B cell (primary cell): ENCODE data around the gene CENPI.

Source experiments
- EZH2 ChIP-seq: IDR thresholded peaks from 2 replicates; pipeline ENCODE4 v1.6.1; 2012; ENCODE audit warnings: borderline replicate concordance, low read depth, mild to moderate bottlenecking, moderate library complexity, low read length; ENCODE audit not compliant: insufficient read depth, poor library complexity, severe bottlenecking
- TF ChIP-seq, protein P1 (sequence below): fragments of 200-600 bp; IDR thresholded peaks from one replicate; pipeline ENCODE4 v1.8.0; 2022; ENCODE audit warnings: antibody characterized with exemption, mild to moderate bottlenecking

GRCh38 chrX:101062176-101062575, 35.8 kb upstream of the CENPI start:
- TF ChIP-seq, protein P1, sequence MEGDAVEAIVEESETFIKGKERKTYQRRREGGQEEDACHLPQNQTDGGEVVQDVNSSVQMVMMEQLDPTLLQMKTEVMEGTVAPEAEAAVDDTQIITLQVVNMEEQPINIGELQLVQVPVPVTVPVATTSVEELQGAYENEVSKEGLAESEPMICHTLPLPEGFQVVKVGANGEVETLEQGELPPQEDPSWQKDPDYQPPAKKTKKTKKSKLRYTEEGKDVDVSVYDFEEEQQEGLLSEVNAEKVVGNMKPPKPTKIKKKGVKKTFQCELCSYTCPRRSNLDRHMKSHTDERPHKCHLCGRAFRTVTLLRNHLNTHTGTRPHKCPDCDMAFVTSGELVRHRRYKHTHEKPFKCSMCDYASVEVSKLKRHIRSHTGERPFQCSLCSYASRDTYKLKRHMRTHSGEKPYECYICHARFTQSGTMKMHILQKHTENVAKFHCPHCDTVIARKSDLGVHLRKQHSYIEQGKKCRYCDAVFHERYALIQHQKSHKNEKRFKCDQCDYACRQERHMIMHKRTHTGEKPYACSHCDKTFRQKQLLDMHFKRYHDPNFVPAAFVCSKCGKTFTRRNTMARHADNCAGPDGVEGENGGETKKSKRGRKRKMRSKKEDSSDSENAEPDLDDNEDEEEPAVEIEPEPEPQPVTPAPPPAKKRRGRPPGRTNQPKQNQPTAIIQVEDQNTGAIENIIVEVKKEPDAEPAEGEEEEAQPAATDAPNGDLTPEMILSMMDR: no peak
- TF ChIP-seq EZH2: no peak
